Stomach (tissue), 9 donors: ENCODE data around the gene TTC9. TPM values are rescaled to one million over a fixed set of nuclear protein-coding genes. Genes with fewer than 3 reads are reported as not detected.

Experiments
- DNase-seq, 2 donors: peaks; one replicate each; pipeline versions ENCODE4 v3.0.0 to v3.0.0-alpha.2; 2013 to 2019
- H3K27ac ChIP-seq, 5 donors: fragments of 200-600 bp in 4 of 5; sonication (generic) in 4 of 5; one replicate each; pipeline ENCODE4 v1.5.1; 2013 to 2019; ENCODE audit warnings: mild to moderate bottlenecking in 1 of 5, moderate library complexity in 1 of 5
- H3K27me3 ChIP-seq, 3 donors: fragments of 200-600 bp; sonication (generic); one replicate each; pipeline ENCODE4 v1.5.1; 2017 to 2019; ENCODE audit warnings: mixed run types in 1 of 3
- H3K36me3 ChIP-seq, 4 donors: fragments of 200-600 bp; sonication (generic); 1 replicate in 3 of 4; 2 replicates in 1 of 4; pipeline ENCODE4 v1.5.1; 2016 to 2019
- H3K4me1 ChIP-seq, 4 donors: fragments of 200-600 bp; sonication (generic); one replicate each; pipeline ENCODE4 v1.5.1; 2016 to 2019
- H3K4me3 ChIP-seq, 4 donors: fragments of 200-600 bp; sonication (generic) in 3 of 4; one replicate each; pipeline ENCODE4 v1.5.1; 2016 to 2019; ENCODE audit warnings: mild to moderate bottlenecking in 1 of 4
- H3K9me3 ChIP-seq, 4 donors: fragments of 200-600 bp; sonication (generic); one replicate each; pipeline ENCODE4 v1.5.1; 2016 to 2019
- EP300 ChIP-seq: sonication (generic); formaldehyde crosslinking; IDR thresholded peaks from one replicate; pipeline ENCODE4 v1.6.1; 2017; ENCODE audit warnings: antibody characterized with exemption
- POLR2A ChIP-seq, 4 donors: fragments of 450-650 bp; IDR thresholded peaks; one replicate each; pipeline ENCODE4 v1.6.1; 2016; ENCODE audit warnings: antibody characterized with exemption in 4 of 4, control low read depth in 2 of 4, mild to moderate bottlenecking in 1 of 4, moderate library complexity in 1 of 4
- POLR2AphosphoS5 ChIP-seq, 3 donors: sonication (generic); formaldehyde crosslinking; IDR thresholded peaks; one replicate each; pipeline ENCODE4 v1.6.1; 2016; ENCODE audit warnings: antibody characterized with exemption in 3 of 3
- WGBS, 5 donors: extraction: QIAGEN DNeasy Blood & Tissue Kit in 3 of 5; methylation state at CpG; one replicate each; pipeline versions ENCODE4 v1.1.5 to v1.1.7; 2013 to 2018; 5-methylcytosine and 5-hydroxymethylcytosine counted together
- intact Hi-C: fragments of 100-400 bp; cut with DNase I; formaldehyde crosslinking; loops from one replicate; pipeline ENCODE4 v1.15.1; 2023; ENCODE audit warnings: low total_unique reads
- polyA plus RNA-seq, 3 donors: library from polyadenylated mRNA; stranded (reverse); fragments of 200-250 nt; gene quantifications; one replicate each; pipeline ENCODE4 v1.2.3, GENCODE V29; 2013
- total RNA-seq, 5 donors: library from RNA; depleted of rRNA; stranded (reverse); fragments of >200 nt; gene quantifications; one replicate each; pipeline versions ENCODE4 v1.1.0 to v1.2.3, GENCODE V29; 2014 to 2016
- TF ChIP-seq, protein P1 (sequence below), 7 experiments: fragments of 450-650 bp in 4 of 7; fragments of 200-600 bp in 3 of 7; sonication (generic) in 3 of 7; IDR thresholded peaks; one replicate each; pipeline ENCODE4 v1.5.1; 2016 to 2019; ENCODE audit warnings: antibody characterized with exemption in 7 of 7, control low read depth in 2 of 7, mild to moderate bottlenecking in 1 of 7
- donor health status: healthy with polysubstance abuse.
- donor health status: Bipolar disorder and iron deficiency.
- donor health status: healthy.

The TTC9 gene
- total and polyA plus RNA-seq, 8 donors = 1.8 to 7.3 (median 4.7) TPM; not detected in 2

DNA sequence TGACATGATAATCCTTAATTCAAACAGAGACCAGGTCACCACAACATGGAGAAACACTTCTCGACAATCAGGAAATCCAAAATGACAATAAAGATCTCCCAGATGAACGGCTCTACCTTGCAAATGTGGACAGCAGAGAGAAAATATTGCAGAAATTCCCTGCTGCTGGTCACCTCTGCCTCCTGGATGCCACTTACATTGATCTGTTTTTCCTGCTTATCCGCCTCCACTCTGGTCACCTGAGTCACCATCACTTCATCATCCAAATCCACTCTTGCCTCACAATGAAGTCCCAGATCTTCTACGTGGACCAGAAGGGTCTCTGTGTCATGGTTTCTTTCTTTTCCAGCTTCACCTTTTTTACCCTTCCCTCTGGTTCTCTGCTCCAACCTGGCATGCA is 21.1 kb downstream of the TTC9 start:
- WGBS, 5 donors = 91 to 93% (median 92%) methylated on average over 4 of the region's 4 CpGs

DNA sequence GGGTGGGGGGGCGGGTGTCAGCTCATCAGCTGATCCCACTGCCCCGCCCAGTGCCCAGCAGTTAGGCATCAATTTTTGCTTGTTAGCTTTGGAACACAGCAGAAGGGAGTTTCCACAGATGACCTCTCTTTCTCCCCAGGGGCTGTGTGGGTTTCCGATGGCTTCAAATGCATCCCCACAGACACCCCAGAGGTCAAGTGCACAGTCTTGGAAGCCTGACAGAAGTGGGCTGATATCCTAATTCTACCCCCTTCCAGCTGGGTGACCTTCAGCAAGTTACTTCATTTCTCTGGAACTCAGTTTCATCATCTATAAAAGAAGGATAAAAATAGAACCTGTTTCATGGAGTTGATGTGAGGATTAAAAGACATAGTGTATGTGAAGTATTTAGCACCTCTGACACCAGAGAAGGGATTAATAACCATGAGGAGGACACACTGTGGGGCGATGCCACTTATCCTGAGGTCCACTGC is 22.0 kb downstream of the TTC9 start:
- intact Hi-C loops = no loop called here
- Histone ChIP-seq H3K36me3 (peaks cover 0 to 7% (median 2%) of the 10 kb centered on the region in 4 donors), H3K4me3 (no peak overlapping the region), H3K27ac (peak overlapping the region in 3 of 5 donors; percentile 37 to 90 (median 76)), H3K4me1 (peaks cover 21 to 39% (median 29%) of the 10 kb centered on the region in 4 donors), H3K27me3 (no peaks in the 10 kb centered on the region), H3K9me3 (no peaks in the 10 kb centered on the region)
- no peak for DNase-seq
- WGBS, 5 donors = 67 to 78% (median 73%) methylated on average over 4 of the region's 4 CpGs
- TF ChIP-seq, protein P1, sequence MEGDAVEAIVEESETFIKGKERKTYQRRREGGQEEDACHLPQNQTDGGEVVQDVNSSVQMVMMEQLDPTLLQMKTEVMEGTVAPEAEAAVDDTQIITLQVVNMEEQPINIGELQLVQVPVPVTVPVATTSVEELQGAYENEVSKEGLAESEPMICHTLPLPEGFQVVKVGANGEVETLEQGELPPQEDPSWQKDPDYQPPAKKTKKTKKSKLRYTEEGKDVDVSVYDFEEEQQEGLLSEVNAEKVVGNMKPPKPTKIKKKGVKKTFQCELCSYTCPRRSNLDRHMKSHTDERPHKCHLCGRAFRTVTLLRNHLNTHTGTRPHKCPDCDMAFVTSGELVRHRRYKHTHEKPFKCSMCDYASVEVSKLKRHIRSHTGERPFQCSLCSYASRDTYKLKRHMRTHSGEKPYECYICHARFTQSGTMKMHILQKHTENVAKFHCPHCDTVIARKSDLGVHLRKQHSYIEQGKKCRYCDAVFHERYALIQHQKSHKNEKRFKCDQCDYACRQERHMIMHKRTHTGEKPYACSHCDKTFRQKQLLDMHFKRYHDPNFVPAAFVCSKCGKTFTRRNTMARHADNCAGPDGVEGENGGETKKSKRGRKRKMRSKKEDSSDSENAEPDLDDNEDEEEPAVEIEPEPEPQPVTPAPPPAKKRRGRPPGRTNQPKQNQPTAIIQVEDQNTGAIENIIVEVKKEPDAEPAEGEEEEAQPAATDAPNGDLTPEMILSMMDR (IDR thresholded peaks at IDR 0.05) = no peak
- no peak for TF ChIP-seq EP300
- TF ChIP-seq POLR2A (IDR thresholded peaks at IDR 0.05) = no peak
- no peak for TF ChIP-seq POLR2AphosphoS5 (IDR thresholded peaks at IDR 0.05)

More for the DNA sequence above, 21.1 kb downstream of the TTC9 start:
- no peaks in the 10 kb centered on the region for H3K9me3 ChIP-seq
- H3K36me3 ChIP-seq = no peaks in the 10 kb centered on the region
- no peaks in the 10 kb centered on the region for H3K27me3 ChIP-seq
- DNase-seq = no peak
- H3K4me3 ChIP-seq = no peak overlapping the region
- peaks cover 21 to 39% (median 29%) of the 10 kb centered on the region in 4 donors for H3K4me1 ChIP-seq
- TF ChIP-seq POLR2AphosphoS5 (IDR thresholded peaks at IDR 0.05) (no peak), POLR2A (IDR thresholded peaks at IDR 0.05) (no peak), EP300 (no peak)
- TF ChIP-seq, protein P1 (IDR thresholded peaks at IDR 0.05) = no peak
- intact Hi-C loops = no loop called here
- H3K27ac ChIP-seq = no peak overlapping the region

DNA sequence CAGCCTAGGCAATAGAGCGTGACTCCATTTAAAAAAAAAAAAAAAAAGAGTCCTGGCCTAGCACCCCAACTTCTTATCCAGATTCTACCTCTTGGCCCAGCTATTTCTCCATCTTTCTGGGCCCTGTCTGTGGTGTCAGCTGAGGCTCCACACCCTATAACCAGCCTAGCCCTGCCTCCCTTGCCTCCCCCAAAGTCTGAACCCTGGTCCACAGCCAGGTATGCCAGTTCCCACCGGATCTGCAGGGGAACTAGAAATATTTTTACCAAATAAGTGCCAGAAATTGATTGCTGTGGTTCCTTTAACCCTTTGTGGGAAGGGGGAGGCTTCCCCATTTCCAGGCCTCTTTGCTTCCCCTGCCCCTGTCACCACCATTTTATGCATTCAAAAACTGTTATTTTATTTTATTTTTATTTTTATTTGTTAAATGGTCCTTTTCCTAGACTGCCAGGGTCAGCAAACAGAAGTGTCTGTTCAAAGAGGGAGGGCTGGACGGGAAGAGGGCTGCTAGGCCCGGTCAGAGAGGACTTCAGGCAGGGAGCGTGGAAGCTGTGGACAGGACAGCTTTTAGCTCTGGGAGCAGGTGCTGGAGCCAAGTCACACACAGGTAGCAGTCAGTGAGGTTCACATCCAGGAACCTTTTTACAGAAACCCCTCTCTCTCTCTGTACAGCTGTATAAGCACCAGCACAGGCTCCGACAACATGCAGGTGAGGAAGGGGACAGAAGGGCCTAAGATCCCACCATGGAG is 23.2 kb downstream of the TTC9 start:
- peak overlapping the region; percentile 74 to 90 (median 76) for H3K27ac ChIP-seq
- H3K9me3 ChIP-seq = no peaks in the 10 kb centered on the region
- 39 to 67% (median 45%) methylated on average over 6 of the region's 6 CpGs for WGBS, 5 donors
- no peak overlapping the region for H3K4me3 ChIP-seq
- no peaks in the 10 kb centered on the region for H3K27me3 ChIP-seq
- peaks cover 21 to 39% (median 29%) of the 10 kb centered on the region in 4 donors for H3K4me1 ChIP-seq
- TF ChIP-seq EP300 (no peak), POLR2A (IDR thresholded peaks at IDR 0.05) (no peak), POLR2AphosphoS5 (IDR thresholded peaks at IDR 0.05) (no peak)
- TF ChIP-seq, protein P1 (IDR thresholded peaks at IDR 0.05) = no peak
- peaks cover 0 to 8% (median 2%) of the 10 kb centered on the region in 4 donors for H3K36me3 ChIP-seq
- DNase-seq = peak in 1 of 2 donors; percentile 51
- intact Hi-C loops = no loop called here

DNA sequence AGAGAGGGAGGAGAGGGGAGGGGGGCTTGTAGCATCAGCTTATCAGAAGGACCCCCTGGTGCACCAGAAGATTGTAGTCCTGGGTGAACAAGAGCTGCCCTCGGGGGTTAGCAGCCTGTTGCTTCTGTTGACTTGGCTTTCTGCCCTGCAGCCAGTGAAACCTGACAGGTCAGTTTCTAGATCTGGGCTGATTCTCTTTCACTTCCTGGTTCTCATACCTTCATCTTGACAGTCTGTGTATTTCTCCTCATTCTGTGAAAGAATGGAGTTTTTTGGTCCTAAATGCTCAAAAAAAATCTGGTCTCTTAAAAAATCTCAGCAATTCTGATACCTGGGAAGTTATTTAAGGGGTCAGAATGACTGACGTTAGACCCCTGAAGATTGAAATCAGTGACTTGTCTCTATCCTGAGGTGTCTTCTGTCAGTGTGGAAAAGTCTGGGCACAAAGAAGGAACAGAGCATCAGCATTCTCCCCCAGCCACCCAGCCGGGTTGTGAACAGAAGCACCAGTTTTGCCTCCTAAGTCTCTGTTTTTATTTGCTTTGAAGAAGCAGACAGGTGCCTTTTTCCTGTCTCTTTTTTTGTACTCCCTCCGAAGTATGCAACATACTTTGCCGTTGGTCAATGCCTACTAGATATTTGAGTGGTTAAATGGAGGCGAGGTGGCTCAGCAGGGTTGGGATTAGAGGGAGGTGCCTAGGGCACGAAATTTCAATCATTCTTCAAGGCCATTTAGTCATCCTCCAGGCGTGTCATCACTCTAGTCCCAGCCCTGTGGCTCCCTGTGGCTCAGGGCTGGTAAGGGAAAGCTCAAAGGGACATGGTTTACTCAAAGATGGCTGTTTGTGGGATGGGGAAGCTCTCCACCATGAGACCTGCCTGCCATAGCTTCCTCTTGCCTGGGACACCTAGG is 24.0 kb downstream of the TTC9 start:
- DNase-seq = peak; percentile 90 to 91
- H3K27me3 ChIP-seq = no peaks in the 10 kb centered on the region
- intact Hi-C loops = no loop called here
- H3K4me1 ChIP-seq = peaks cover 21 to 39% (median 29%) of the 10 kb centered on the region in 4 donors
- no peak overlapping the region for H3K4me3 ChIP-seq
- H3K36me3 ChIP-seq = peaks cover 0 to 16% (median 3%) of the 10 kb centered on the region in 4 donors
- WGBS, 5 donors = 47 to 69% (median 56%) methylated on average over 7 to 8 of the region's 8 CpGs
- peak in 2 of 3 donors; percentile 53 to 68 for TF ChIP-seq POLR2AphosphoS5 (IDR thresholded peaks at IDR 0.05)
- no peak for TF ChIP-seq EP300
- no peaks in the 10 kb centered on the region for H3K9me3 ChIP-seq
- H3K27ac ChIP-seq = peak overlapping the region; percentile 74 to 90 (median 76)
